Endothelial cell of umbilical vein (primary cell): Measurements from ENCODE around the gene STARD6. TPM values are rescaled to one million over a fixed set of nuclear protein-coding genes. Genes with fewer than 3 reads are reported as not detected.

Experiments used
- BruUV-seq: library from RNA; stranded (reverse); fragments of 400-500 nt; replicated peaks from 2 replicates; lab custom pipeline; 2021; lab: Mats Ljungman, UMichigan
- CTCF ChIA-PET: fragments of 300-600, 350-600 bp; sonication (Branson Sonifier 250); formaldehyde crosslinking; loops from one replicate; lab custom pipeline; 2021; ENCODE audit warnings: antibody characterized with exemption, inconsistent platforms; lab: Charles Lee
- POLR2A ChIA-PET: fragments of 300-600, 350-600 bp; sonication (Branson Sonifier 250); formaldehyde crosslinking; loops from one replicate; lab custom pipeline; 2021; ENCODE audit warnings: antibody characterized with exemption, inconsistent platforms; lab: Charles Lee
- DNase-seq: peaks from one replicate; pipeline ENCODE4 v3.0.0-alpha.2; 2011; ENCODE audit warnings: low read depth, low spot score
- FAIRE-seq: peaks from 2 replicates; lab custom pipeline; 2011; peaks lifted over from hg19 to GRCh38; lab: Jason Lieb, UNC
- H2AFZ ChIP-seq: 2 replicates; pipeline ENCODE4 v1.6.0; 2012; ENCODE audit warnings: low read depth, low read length, control low read depth, inconsistent platforms
- H3K27ac ChIP-seq: 2 replicates; pipeline ENCODE4 v1.5.1; 2011; ENCODE audit warnings: low read depth, mild to moderate bottlenecking, control low read depth, low read length, moderate library complexity; ENCODE audit not compliant: insufficient read depth
- H3K27me3 ChIP-seq, 2 experiments: 2 replicates each; pipeline versions ENCODE4 v1.6.0 to v1.6.1; 2011; ENCODE audit warnings: low read length in 2 of 2, mixed read lengths in 1 of 2; ENCODE audit not compliant: control insufficient read depth in 2 of 2, insufficient read depth in 2 of 2
- H3K36me3 ChIP-seq, 2 experiments: 2 replicates in 1 of 2; 3 replicates in 1 of 2; pipeline ENCODE4 v1.5.1; 2011; ENCODE audit warnings: low read length in 2 of 2, mild to moderate bottlenecking in 1 of 2, moderate library complexity in 1 of 2; ENCODE audit not compliant: control insufficient read depth in 2 of 2, insufficient read depth in 2 of 2; ENCODE audit errors: extremely low read depth in 1 of 2
- H3K4me1 ChIP-seq: 3 replicates; pipeline ENCODE4 v1.5.1; 2011; ENCODE audit warnings: mild to moderate bottlenecking, low read length; ENCODE audit not compliant: control insufficient read depth, insufficient read depth; ENCODE audit errors: extremely low read depth
- H3K4me2 ChIP-seq: 2 replicates; pipeline ENCODE4 v1.6.1; 2011; ENCODE audit warnings: low read length, control low read depth, mixed read lengths; ENCODE audit not compliant: insufficient read depth
- H3K4me3 ChIP-seq, 3 experiments: fragments of 200-600 bp in 1 of 3; sonication (generic), shearing (Covaris generic) in 1 of 3; replicated peaks in 1 of 3; 2 replicates each; pipeline ENCODE4 v1.5.1; 2011 to 2016; ENCODE audit warnings: control low read depth in 3 of 3, low read length in 3 of 3, mild to moderate bottlenecking in 2 of 3, inconsistent platforms in 1 of 3, low read depth in 1 of 3, moderate library complexity in 1 of 3; ENCODE audit not compliant: insufficient read depth in 1 of 3
- H3K79me2 ChIP-seq: 2 replicates; pipeline ENCODE4 v1.6.0; 2012; ENCODE audit warnings: low read length, inconsistent platforms; ENCODE audit not compliant: control insufficient read depth, insufficient read depth
- H3K9ac ChIP-seq: replicated peaks from 2 replicates; pipeline ENCODE3; 2011; ENCODE audit warnings: low read length, control low read depth; ENCODE audit not compliant: insufficient read depth; ENCODE audit errors: extremely low read depth
- H3K9me1 ChIP-seq: replicated peaks from 3 replicates; pipeline ENCODE4 v1.6.0; 2011; ENCODE audit warnings: mild to moderate bottlenecking, low read length; ENCODE audit not compliant: control insufficient read depth, insufficient read depth; ENCODE audit errors: extremely low read depth
- H3K9me3 ChIP-seq: replicated peaks from 2 replicates; pipeline ENCODE4 v1.5.1; 2012; ENCODE audit warnings: low read length, inconsistent platforms; ENCODE audit not compliant: control insufficient read depth, insufficient read depth
- H4K20me1 ChIP-seq: replicated peaks from 2 replicates; pipeline ENCODE3; 2011; ENCODE audit warnings: mild to moderate bottlenecking, low read length; ENCODE audit not compliant: control insufficient read depth, insufficient read depth; ENCODE audit errors: extremely low read depth
- EZH2 ChIP-seq: IDR thresholded peaks from 2 replicates; pipeline ENCODE4 v1.6.1; 2012; ENCODE audit warnings: borderline replicate concordance, low read depth, mild to moderate bottlenecking, moderate library complexity, low read length, inconsistent platforms; ENCODE audit not compliant: severe bottlenecking
- FOS ChIP-seq: IDR thresholded peaks from 2 replicates; pipeline ENCODE4 v1.6.1; 2011; ENCODE audit warnings: mild to moderate bottlenecking, low read length, moderate library complexity, borderline replicate concordance; ENCODE audit not compliant: insufficient read depth
- GATA2 ChIP-seq: IDR thresholded peaks from 2 replicates; pipeline ENCODE4 v1.7.0; 2011; ENCODE audit warnings: low read depth, mild to moderate bottlenecking, moderate library complexity, mixed read lengths, low read length; ENCODE audit not compliant: insufficient read length, insufficient read depth
- JUN ChIP-seq: IDR thresholded peaks from 2 replicates; pipeline ENCODE4 v1.6.1; 2011; ENCODE audit warnings: borderline replicate concordance, low read depth; ENCODE audit not compliant: insufficient read length, insufficient read depth
- MYC ChIP-seq: IDR thresholded peaks from one replicate; pipeline ENCODE4 v1.6.1; 2011; ENCODE audit warnings: mild to moderate bottlenecking, low read depth, low read length
- POLR2A ChIP-seq: IDR thresholded peaks from 2 replicates; pipeline ENCODE4 v1.6.1; 2012; ENCODE audit warnings: low read depth, mild to moderate bottlenecking, control low read depth, low read length
- POLR2AphosphoS5 ChIP-seq: IDR thresholded peaks from 2 replicates; pipeline ENCODE4 v1.6.1; 2012; ENCODE audit warnings: low read depth, mild to moderate bottlenecking, control low read depth, low read length, moderate library complexity; ENCODE audit not compliant: insufficient read depth
- dilution Hi-C: fragments of 300-500 bp; cut with MboI; formaldehyde crosslinking; loops from one replicate; pipeline ENCODE4 v1.15.0; 2019; ENCODE audit warnings: low sequenced_read_pairs; ENCODE audit not compliant: extremely low pct_ligation_motif_present
- intact Hi-C: fragments of 100-400 bp; cut with micrococcal nuclease; formaldehyde crosslinking; loops from one replicate; pipeline ENCODE4 v1.10.0; 2022
- polyA plus RNA-seq, 4 experiments: library from polyadenylated mRNA; depleted of rRNA in 3 of 4; stranded (reverse) in 3 of 4; unstranded in 1 of 4; fragments of >200 nt; gene quantifications; 2 replicates each; pipeline versions ENCODE4 v1.2.1 to v1.2.3, GENCODE V29; 2011 to 2012; ENCODE audit warnings: missing spikeins in 1 of 4
- total RNA-seq: library from RNA; stranded (reverse); gene quantifications from 2 replicates; pipeline ENCODE4 v1.2.3, GENCODE V29; 2021
- TF ChIP-seq, protein P1 (sequence below), 2 donors: IDR thresholded peaks; 1 replicate in 1 of 2; 2 replicates in 1 of 2; pipeline ENCODE4 v1.5.1; 2011; ENCODE audit warnings: low read length in 2 of 2, mild to moderate bottlenecking in 2 of 2, moderate library complexity in 2 of 2, control low read depth in 1 of 2, inconsistent platforms in 1 of 2, low read depth in 1 of 2; ENCODE audit not compliant: insufficient read depth in 1 of 2; ENCODE audit errors: extremely low read depth in 1 of 2
- TF ChIP-seq, protein P2 (sequence below): IDR thresholded peaks from 2 replicates; pipeline ENCODE4 v1.6.1; 2011; ENCODE audit not compliant: insufficient read depth, insufficient read length

The STARD6 gene
- total and polyA plus RNA-seq, 2 donors (not counting 3 experiments of a cell fraction or from before 2014, with no cell fraction given): not detected

DNA sequence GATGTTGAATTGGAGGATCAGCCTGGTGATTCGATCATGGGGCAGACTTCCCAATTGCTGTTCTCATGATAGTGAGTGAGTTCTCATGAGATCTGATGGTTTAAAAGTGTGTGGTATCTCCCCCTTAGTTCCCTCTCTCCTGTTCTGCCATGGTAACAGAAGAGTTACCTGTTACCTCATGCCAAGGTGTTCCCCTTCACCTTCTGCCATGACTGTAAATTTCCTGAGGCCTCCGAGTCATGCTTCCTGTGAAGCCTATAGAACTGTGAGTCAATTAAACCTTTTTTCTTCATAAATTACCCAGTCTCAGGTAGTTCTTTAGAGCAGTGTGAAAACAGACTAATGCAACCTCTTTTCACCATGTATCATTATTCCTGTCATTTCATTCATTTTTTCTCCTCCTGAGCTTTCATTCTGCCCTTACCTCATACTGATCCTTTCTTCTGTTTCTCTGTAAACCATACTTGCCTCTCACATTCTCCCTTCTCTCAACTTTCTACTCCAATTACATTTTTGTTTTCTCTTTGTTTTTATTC lies 22.0 kb downstream of the STARD6 start:
- TF ChIP-seq, protein P1, sequence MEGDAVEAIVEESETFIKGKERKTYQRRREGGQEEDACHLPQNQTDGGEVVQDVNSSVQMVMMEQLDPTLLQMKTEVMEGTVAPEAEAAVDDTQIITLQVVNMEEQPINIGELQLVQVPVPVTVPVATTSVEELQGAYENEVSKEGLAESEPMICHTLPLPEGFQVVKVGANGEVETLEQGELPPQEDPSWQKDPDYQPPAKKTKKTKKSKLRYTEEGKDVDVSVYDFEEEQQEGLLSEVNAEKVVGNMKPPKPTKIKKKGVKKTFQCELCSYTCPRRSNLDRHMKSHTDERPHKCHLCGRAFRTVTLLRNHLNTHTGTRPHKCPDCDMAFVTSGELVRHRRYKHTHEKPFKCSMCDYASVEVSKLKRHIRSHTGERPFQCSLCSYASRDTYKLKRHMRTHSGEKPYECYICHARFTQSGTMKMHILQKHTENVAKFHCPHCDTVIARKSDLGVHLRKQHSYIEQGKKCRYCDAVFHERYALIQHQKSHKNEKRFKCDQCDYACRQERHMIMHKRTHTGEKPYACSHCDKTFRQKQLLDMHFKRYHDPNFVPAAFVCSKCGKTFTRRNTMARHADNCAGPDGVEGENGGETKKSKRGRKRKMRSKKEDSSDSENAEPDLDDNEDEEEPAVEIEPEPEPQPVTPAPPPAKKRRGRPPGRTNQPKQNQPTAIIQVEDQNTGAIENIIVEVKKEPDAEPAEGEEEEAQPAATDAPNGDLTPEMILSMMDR (IDR thresholded peaks at IDR 0.05; ENCODE audit: extremely low read depth in 1 of 2, insufficient read depth in 1 of 2, low read depth in 1 of 2, low read length in 2 of 2): no peak
- TF ChIP-seq POLR2AphosphoS5: no peak
- Histone ChIP-seq H3K9ac (no peak overlapping the region), H3K4me2 (no peak overlapping the region), H3K4me1 (no peaks in the 10 kb centered on the region), H3K27ac (no peak overlapping the region), H3K4me3 (no peak overlapping the region), H3K9me3 (no peaks in the 10 kb centered on the region), H3K79me2 (no peaks in the 10 kb centered on the region), H2AFZ (no peak overlapping the region), H3K9me1 (no peaks in the 10 kb centered on the region), H4K20me1 (no peaks in the 10 kb centered on the region), H3K27me3 (peaks cover 0 to 2% of the 10 kb centered on the region in 2 experiments), H3K36me3 (no peaks in the 10 kb centered on the region)
- no peak for DNase-seq
- dilution Hi-C loops (no loop called here), intact Hi-C loops (no loop called here)
- POLR2A ChIA-PET: no interaction called here
- CTCF ChIA-PET: no interaction called here
- BruUV-seq: no TSS peak
- FAIRE-seq: no peak

DNA sequence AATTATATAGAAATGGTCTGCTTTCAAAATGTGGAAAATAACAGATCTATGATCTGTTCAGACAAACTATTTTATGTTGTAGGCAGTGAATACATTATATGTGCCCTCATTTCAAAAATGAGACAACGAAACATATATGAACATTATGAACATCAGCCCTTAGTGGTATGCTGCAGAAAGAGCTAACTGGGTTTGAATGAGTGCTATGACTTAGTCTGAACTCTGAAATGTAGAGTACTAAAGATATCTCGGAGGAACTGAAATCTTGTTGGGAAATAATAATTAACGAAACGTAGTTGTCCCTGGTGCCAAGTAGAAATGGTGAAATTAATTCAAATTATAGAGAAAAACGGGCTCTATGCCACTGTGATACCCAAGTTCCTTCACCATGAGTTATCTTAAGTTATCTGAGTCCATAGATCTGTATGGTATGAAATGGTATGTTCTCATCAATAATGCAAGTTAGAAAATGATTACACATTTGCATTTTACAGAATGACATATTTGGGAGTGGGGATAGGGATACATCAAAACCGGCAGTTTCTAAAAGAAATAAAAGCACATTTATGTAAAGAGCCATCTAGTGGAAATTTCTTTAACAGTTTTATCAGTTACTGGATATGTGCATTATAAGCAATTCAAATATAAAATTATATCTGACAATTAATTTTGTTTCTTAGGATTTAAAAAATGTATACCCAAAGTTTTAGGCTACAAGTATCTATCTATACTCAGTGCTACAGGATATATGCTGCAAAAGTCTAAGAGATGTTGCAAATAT lies 26.7 kb downstream of the STARD6 start:
- Histone ChIP-seq H2AFZ (no peak overlapping the region), H3K9ac (no peak overlapping the region), H3K36me3 (no peaks in the 10 kb centered on the region), H3K27me3 (peaks cover 0 to 2% of the 10 kb centered on the region in 2 experiments), H3K9me3 (no peaks in the 10 kb centered on the region), H3K4me1 (no peaks in the 10 kb centered on the region), H4K20me1 (no peaks in the 10 kb centered on the region), H3K79me2 (no peaks in the 10 kb centered on the region), H3K4me3 (no peak overlapping the region), H3K27ac (no peak overlapping the region), H3K9me1 (no peaks in the 10 kb centered on the region), H3K4me2 (no peak overlapping the region)
- no TSS peak for BruUV-seq
- intact Hi-C loops (no loop called here), dilution Hi-C loops (no loop called here)
- POLR2A ChIA-PET: no interaction called here
- DNase-seq (no peak), FAIRE-seq (peak; percentile 64)
- CTCF ChIA-PET: interaction anchor here (0.8 to 1.8 kb wide), 9 partner anchors 8 to 341 kb away, joined by 3 to 7 read pairs (median 3); no protein-coding TSS in a partner anchor
- TF ChIP-seq POLR2AphosphoS5 (no peak), MYC (no peak), GATA2 (no peak), EZH2 (no peak), JUN (no peak), POLR2A (no peak), FOS (no peak)
- TF ChIP-seq, protein P1 (IDR thresholded peaks at IDR 0.05; ENCODE audit: extremely low read depth in 1 of 2, insufficient read depth in 1 of 2, low read depth in 1 of 2, low read length in 2 of 2): no peak
- TF ChIP-seq, protein P2, sequence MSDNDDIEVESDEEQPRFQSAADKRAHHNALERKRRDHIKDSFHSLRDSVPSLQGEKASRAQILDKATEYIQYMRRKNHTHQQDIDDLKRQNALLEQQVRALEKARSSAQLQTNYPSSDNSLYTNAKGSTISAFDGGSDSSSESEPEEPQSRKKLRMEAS: no peak
